Activated T-cell treated with anti-CD3 and anti-CD28 coated beads, Interleukin-2, amount 50 U/mL, for 72 hours (primary cell): Measurements from ENCODE around the gene CDK2. TPM values are rescaled to one million over a fixed set of nuclear protein-coding genes. Genes with fewer than 3 reads are reported as not detected.
"Not testable (repeated sequence)": the region's sequence is repeated elsewhere in the genome, so short reads cannot be mapped to it uniquely, and the experiment has no call there.

Experiments used
- ATAC-seq, 2 donors: fragments of 150-1000 bp; cut with Tn5 transposase; replicated peaks in 1 of 2; 2 replicates each; pipeline ENCODE4 v1.10.0; 2021; ENCODE audit warnings: moderate library complexity in 2 of 2, mild to moderate bottlenecking in 1 of 2
- DNase-seq, 2 donors: peaks; one replicate each; pipeline ENCODE4 v3.0.0; 2021 to 2022; ENCODE audit warnings: mixed read lengths in 1 of 2
- H3K27ac Mint-ChIP-seq: one replicate; pipeline ENCODE4 v1.8.0; 2022; ENCODE audit warnings: mild to moderate bottlenecking, moderate library complexity, mixed read lengths
- H3K27me3 Mint-ChIP-seq: one replicate; pipeline ENCODE4 v1.8.0; 2022; ENCODE audit warnings: low read depth, mixed read lengths
- H3K36me3 Mint-ChIP-seq, 2 donors: one replicate each; pipeline ENCODE4 v1.8.0; 2022; ENCODE audit warnings: mixed read lengths in 2 of 2, mild to moderate bottlenecking in 1 of 2; ENCODE audit not compliant: insufficient read depth in 2 of 2
- H3K4me1 Mint-ChIP-seq: one replicate; pipeline ENCODE4 v1.8.0; 2022; ENCODE audit warnings: low read depth, mixed read lengths
- H3K4me3 Mint-ChIP-seq, 2 donors: one replicate each; pipeline ENCODE4 v1.8.0; 2022; ENCODE audit warnings: mild to moderate bottlenecking in 2 of 2, mixed read lengths in 2 of 2, moderate library complexity in 2 of 2
- H3K9me3 Mint-ChIP-seq, 2 donors: one replicate each; pipeline ENCODE4 v1.8.0; 2022; ENCODE audit warnings: mixed read lengths in 2 of 2
- total RNA-seq, 2 donors: library from RNA; stranded (reverse); gene quantifications; one replicate each; pipeline ENCODE4 v1.2.3, GENCODE V29; 2022

CDK2 gene
- total RNA-seq, 2 donors from 2014 or later, result 89.2 to 103 TPM

DNA sequence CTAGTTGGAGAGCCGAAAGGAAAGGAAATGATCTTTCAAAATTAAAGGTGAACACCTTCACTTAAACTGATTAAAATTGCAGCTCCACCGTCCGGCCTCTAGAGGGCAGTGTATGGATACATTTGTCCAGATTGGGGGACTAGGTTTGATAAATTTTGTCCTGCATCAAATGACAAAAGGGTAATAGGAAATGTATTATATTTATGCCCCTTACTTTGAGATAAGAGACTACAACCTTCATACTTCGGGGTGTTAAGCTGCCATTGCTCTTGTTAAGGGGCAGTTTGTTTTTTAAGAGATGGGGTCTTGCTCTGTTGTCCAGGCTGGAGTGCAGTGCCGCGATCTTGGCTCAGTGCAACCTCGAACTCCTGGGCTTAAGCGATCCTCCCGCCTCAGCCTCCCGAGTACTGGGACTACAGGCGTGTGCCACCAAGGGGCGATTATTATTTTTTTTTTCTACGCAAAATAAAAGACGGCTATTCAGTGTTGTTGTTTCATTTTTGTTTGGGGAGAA, 29.6 kb downstream of the CDK2 start:
- ATAC-seq, result peak; percentile 40 to 57
- Mint-ChIP-seq H3K4me3 (peak overlapping the region; percentile 82 to 83), H3K27ac (no peak overlapping the region), H3K9me3 (no peaks in the 10 kb centered on the region), H3K36me3 (peaks cover 3 to 10% of the 10 kb centered on the region in 2 donors), H3K4me1 (peaks cover 23% of the 10 kb centered on the region), H3K27me3 (no peaks in the 10 kb centered on the region)
- DNase-seq, result peak; percentile 58 to 69

DNA sequence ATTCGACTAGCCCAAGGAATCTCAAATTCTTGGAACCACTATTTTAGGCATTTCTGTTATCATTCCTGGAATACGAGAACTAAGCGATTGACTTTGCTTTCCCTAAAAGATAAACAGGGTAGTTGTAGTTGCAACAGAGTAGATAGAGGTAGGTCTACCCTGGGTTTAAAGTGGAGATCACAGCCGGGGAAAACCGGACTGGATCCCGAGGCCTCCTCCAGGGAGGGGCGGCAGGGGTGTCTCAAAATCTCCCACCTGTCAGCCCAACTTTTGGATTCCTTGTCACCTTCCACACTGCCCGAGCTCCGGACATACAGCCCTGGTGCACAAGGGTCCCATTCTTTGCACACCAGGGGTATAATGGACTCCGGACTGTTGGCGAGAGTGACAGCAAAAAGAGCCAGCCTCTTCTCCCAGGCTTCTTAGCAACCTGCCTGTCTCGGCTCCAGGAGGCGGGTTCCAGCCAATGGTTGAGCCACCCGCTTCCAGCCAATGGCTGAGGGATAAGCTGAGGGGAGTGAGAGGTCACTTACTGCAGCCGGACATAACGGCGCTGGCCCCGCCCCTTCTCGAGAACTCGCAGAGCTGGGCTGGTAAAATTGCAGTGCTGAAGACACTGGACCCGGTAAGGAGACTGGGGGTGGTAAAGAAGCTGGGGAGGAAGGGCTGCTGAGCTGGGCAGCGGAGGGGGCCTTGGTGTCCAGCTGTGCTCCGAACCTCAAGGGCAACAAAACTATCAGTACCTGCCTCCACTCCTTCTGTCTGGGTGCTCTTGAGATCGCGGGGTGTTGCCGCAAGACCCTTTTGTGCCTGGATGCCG, 30.3 kb downstream of the CDK2 start, which contains the start of gene SUOX:
TSS of gene SUOX (plus strand) at position 562 of the 820 bp plus-strand sequence. CDS start 4,946 bp downstream, outside the sequence.
- H3K4me3 Mint-ChIP-seq, result peak within 1 kb of the TSS; percentile 82 to 83
- H3K9me3 Mint-ChIP-seq, result no peaks in the 10 kb centered on the region
- H3K4me1 Mint-ChIP-seq, result peaks cover 23% of the 10 kb centered on the region
- no peak within 1 kb of the TSS for H3K27ac Mint-ChIP-seq
- peak; percentile 46 to 67 for DNase-seq
- peaks cover under 1 to 8% of the 10 kb centered on the region in 2 donors for H3K36me3 Mint-ChIP-seq
- H3K27me3 Mint-ChIP-seq, result no peaks in the 10 kb centered on the region
- ATAC-seq, result peak; percentile 88 to 92

GRCh38 chr12:55997535-55997859, 30.9 kb downstream of the CDK2 start:
- Mint-ChIP-seq H3K27me3 (no peaks in the 10 kb centered on the region), H3K36me3 (peaks cover 0 to 4% of the 10 kb centered on the region in 2 donors), H3K4me3 (peak overlapping the region; percentile 82 to 83), H3K4me1 (peaks cover 23% of the 10 kb centered on the region), H3K9me3 (no peaks in the 10 kb centered on the region), H3K27ac (no peak overlapping the region)
- DNase-seq (no peak), ATAC-seq (peak; percentile 7 to 19)

DNA sequence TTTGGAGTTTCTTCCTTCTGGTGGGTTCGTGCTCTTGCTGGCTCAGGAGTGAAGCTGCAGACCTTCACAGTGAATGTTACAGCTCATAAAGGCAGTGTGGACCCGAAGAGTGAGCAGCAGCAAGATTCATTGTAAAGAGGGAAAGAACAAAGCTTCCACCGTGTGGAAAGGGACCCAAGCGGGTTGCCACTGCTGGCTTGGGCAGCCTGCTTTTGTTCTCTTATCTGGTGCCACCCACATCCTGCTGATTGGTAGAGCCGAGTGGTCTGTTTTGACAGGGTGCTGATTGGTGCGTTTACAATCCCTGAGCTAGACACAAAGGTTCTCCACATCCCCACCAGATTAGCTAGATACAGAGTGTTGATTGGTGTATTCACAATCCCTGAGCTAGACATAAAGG, 32.9 kb downstream of the CDK2 start:
- not testable (repeated sequence) for H3K27me3 Mint-ChIP-seq, ATAC-seq, DNase-seq, H3K27ac Mint-ChIP-seq, H3K9me3 Mint-ChIP-seq, H3K36me3 Mint-ChIP-seq, H3K4me3 Mint-ChIP-seq
- H3K4me1 Mint-ChIP-seq, result peaks cover 23% of the 10 kb centered on the region

- not testable (repeated sequence) for H3K27me3 Mint-ChIP-seq, H3K4me3 Mint-ChIP-seq, DNase-seq, H3K36me3 Mint-ChIP-seq, ATAC-seq, H3K27ac Mint-ChIP-seq, H3K9me3 Mint-ChIP-seq
- peaks cover 23% of the 10 kb centered on the region for H3K4me1 Mint-ChIP-seq
Measured at GRCh38 chr12:55999999-56000540, 33.4 kb downstream of the CDK2 start.

GRCh38 chr12:56001487-56002100, 35.0 kb downstream of the CDK2 start:
- Mint-ChIP-seq H3K4me3 (no peak overlapping the region), H3K27me3 (no peaks in the 10 kb centered on the region), H3K27ac (no peak overlapping the region), H3K9me3 (no peaks in the 10 kb centered on the region), H3K4me1 (peaks cover 16% of the 10 kb centered on the region), H3K36me3 (peaks cover 0 to 7% of the 10 kb centered on the region in 2 donors)
- ATAC-seq (no peak), DNase-seq (no peak)

GRCh38 chr12:56003376-56003775, 36.7 kb downstream of the CDK2 start:
- not testable (repeated sequence) for H3K27ac Mint-ChIP-seq, H3K27me3 Mint-ChIP-seq, DNase-seq, H3K4me3 Mint-ChIP-seq, H3K36me3 Mint-ChIP-seq, ATAC-seq, H3K9me3 Mint-ChIP-seq
- peaks cover 19% of the 10 kb centered on the region for H3K4me1 Mint-ChIP-seq

DNA sequence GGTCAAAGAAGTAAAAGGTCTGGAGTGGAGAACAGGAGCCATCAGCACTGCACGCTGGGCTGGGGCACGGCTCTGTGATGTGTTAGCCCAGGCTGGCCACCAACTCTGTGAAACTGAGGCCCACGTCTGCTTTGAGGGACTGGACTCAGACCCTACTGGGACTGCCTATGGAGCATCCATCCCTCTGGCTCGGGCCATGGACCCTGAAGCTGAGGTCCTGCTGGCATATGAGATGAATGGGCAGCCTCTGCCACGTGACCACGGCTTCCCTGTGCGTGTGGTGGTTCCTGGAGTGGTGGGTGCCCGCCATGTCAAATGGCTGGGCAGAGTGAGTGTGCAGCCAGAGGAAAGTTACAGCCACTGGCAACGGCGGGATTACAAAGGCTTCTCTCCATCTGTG, 37.6 kb downstream of the CDK2 start:
- Mint-ChIP-seq H3K36me3 (peaks cover 2 to 6% of the 10 kb centered on the region in 2 donors), H3K27ac (no peak overlapping the region), H3K4me1 (peaks cover 26% of the 10 kb centered on the region), H3K4me3 (no peak overlapping the region), H3K27me3 (no peaks in the 10 kb centered on the region), H3K9me3 (no peaks in the 10 kb centered on the region)
- DNase-seq (no peak), ATAC-seq (no peak)

DNA sequence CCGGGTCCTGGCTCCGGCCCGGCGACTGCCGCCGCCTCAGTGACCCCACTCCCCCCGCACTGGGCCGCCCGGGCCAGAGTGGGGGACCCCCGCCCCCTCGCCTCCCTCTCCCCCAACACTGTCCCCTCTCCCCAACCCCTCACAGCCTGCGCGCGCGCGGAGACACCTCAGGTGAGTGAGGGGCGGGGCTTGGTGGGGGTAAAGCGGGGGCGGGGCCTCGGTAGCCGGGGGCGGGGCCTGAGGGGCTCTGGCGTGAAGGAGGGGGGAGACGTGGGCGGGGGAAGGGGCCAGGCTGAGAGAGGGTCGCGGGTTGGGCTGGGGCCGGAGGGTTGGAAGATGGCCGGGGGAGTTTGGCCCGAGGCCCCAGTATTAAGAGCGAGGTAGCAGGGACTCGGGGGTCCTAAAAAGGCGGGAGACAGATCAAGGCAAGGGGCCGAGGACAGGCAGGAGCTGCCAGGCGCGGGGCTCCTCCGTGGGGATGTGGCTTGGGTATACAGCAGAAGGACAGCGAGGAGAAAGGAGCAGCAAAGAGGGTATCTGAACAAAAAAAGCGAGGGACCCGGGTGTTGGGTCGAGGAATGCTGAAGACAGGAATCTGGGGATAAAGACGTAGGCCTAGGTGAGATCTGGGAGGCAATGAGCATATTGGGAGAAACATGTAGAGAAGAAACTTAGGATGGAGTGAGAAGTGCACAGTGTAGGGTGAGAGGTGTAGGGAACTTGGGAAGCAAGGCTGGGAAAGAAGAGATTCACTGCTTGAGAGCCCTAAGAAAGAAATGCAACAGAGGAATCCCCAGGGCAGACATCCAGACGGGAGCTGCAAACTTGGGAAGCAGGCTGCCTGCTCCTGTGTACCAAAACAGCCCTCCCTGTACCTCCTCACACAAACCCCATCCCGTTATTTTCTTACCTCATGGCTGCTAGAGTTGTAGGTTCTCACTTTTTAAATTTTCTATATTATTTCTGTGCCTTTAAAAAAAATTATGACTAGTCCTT, 41.2 kb downstream of the CDK2 start:
- Mint-ChIP-seq H3K4me1 (peaks cover 44% of the 10 kb centered on the region), H3K36me3 (peaks cover 2 to 6% of the 10 kb centered on the region in 2 donors), H3K4me3 (peak overlapping the region; percentile 83 to 85), H3K27ac (peak overlapping the region; percentile 59), H3K9me3 (no peaks in the 10 kb centered on the region), H3K27me3 (no peaks in the 10 kb centered on the region)
- DNase-seq (peak; percentile 73 to 75), ATAC-seq (peak; percentile 80 to 81)

DNA sequence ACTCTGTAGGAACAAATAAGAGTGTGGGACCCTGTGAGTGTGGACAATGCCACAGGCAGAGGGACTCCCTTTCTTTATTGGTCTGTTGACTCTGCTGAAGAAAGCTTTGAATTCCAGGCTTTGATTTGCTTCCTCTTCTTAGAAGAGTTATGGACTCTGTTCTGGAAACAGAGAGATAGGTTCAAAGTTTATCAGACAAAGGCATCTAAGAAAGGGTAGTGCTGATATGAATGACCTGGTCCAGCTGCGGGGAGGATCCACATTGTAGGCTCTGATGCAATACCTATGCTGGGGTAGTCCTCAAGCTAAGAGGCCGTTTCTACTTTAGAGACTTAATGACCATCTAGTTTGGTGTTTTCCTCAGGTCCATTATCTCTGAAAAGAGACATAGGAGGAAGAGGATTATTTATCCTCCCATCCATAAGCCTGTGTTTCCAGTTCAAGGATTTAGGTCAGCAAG, 43.5 kb downstream of the CDK2 start:
- H3K36me3 Mint-ChIP-seq, result peaks cover 0 to 2% of the 10 kb centered on the region in 2 donors
- ATAC-seq (no peak), DNase-seq (no peak)
- no peaks in the 10 kb centered on the region for H3K9me3 Mint-ChIP-seq
- no peaks in the 10 kb centered on the region for H3K27me3 Mint-ChIP-seq
- H3K27ac Mint-ChIP-seq, result no peak overlapping the region
- H3K4me3 Mint-ChIP-seq, result peak overlapping the region in 1 of 2 donors; percentile 5
- H3K4me1 Mint-ChIP-seq, result peaks cover 44% of the 10 kb centered on the region

DNA sequence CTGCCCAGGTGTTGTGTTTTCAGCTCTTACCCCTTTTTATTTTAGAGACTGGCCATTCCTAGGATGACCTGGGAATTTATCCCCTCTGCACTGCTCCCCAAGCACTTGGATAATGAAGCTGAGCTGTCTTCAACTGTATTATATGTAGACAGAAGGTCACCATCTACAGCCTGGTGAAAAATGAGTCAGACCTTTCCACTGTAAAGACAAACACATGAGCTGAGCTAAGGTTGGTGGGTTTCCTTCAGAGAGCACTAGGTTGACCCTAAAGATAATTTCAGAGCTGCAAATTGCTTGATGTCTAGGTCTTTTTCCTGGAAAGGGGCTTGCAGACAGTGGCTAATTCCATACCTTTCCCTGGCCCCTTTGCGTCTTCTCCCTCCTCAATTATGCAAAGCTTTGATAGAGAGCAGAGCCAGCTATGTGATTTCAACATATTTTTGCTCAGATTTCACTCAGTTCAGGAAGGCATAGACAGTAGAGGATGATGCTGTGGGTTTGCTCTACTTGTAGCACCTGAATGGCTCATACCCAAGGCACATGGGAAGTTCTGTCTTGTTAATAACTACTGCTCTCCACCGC, 45.0 kb downstream of the CDK2 start:
- H3K4me1 Mint-ChIP-seq, result peaks cover 58% of the 10 kb centered on the region
- H3K4me3 Mint-ChIP-seq, result no peak overlapping the region
- H3K9me3 Mint-ChIP-seq, result no peaks in the 10 kb centered on the region
- no peak for DNase-seq
- H3K27ac Mint-ChIP-seq, result no peak overlapping the region
- no peaks in the 10 kb centered on the region for H3K27me3 Mint-ChIP-seq
- no peak for ATAC-seq
- peaks cover 0 to 2% of the 10 kb centered on the region in 2 donors for H3K36me3 Mint-ChIP-seq

GRCh38 chr12:56013482-56013881, 46.9 kb downstream of the CDK2 start:
- DNase-seq (no peak), ATAC-seq (no peak)
- no peak overlapping the region for H3K4me3 Mint-ChIP-seq
- H3K27ac Mint-ChIP-seq, result no peak overlapping the region
- no peaks in the 10 kb centered on the region for H3K9me3 Mint-ChIP-seq
- H3K27me3 Mint-ChIP-seq, result no peaks in the 10 kb centered on the region
- H3K4me1 Mint-ChIP-seq, result peaks cover 44% of the 10 kb centered on the region
- H3K36me3 Mint-ChIP-seq, result peaks cover 0 to 2% of the 10 kb centered on the region in 2 donors
